IgD-negative memory B cell (primary cell): Measurements from ENCODE around the gene EEF1AKMT1. TPM values are rescaled to one million over a fixed set of nuclear protein-coding genes. Genes with fewer than 3 reads are reported as not detected.
A peak's percentile ranks its signal among the peaks of the same experiment; 100 is the strongest.
"Not testable (repeated sequence)": the region's sequence is repeated elsewhere in the genome, so short reads cannot be mapped to it uniquely, and the experiment has no call there.

Experiments used
- H3K27ac Mint-ChIP-seq, 3 donors: one replicate each; pipeline ENCODE4 v1.8.0; 2020 to 2022; ENCODE audit warnings: mild to moderate bottlenecking in 3 of 3, mixed read lengths in 3 of 3, moderate library complexity in 1 of 3
- H3K27me3 Mint-ChIP-seq: one replicate; pipeline ENCODE4 v1.8.0; 2021; ENCODE audit warnings: mixed read lengths
- H3K36me3 Mint-ChIP-seq: one replicate; pipeline ENCODE4 v1.8.0; 2020; ENCODE audit warnings: mild to moderate bottlenecking, mixed read lengths
- H3K4me1 Mint-ChIP-seq, 3 donors: one replicate each; pipeline ENCODE4 v1.8.0; 2020 to 2022; ENCODE audit warnings: mixed read lengths in 3 of 3, mild to moderate bottlenecking in 1 of 3
- H3K4me3 Mint-ChIP-seq, 4 donors: one replicate each; pipeline ENCODE4 v1.8.0; 2020 to 2022; ENCODE audit warnings: mild to moderate bottlenecking in 4 of 4, mixed read lengths in 4 of 4, moderate library complexity in 3 of 4
- H3K9me3 Mint-ChIP-seq, 3 donors: one replicate each; pipeline ENCODE4 v1.8.0; 2020 to 2021; ENCODE audit warnings: mixed read lengths in 3 of 3, mild to moderate bottlenecking in 1 of 3
- polyA plus RNA-seq: library from polyadenylated mRNA; unstranded; fragments of 300-500 nt; fragmentation: Illumina TruSeq; gene quantifications from one replicate; pipeline ENCODE4 v1.2.3, GENCODE V29; 2021

Gene EEF1AKMT1
- polyA plus RNA-seq, 1 donor from 2014 or later = 10.5 TPM

- no peak overlapping the region for H3K27ac Mint-ChIP-seq
These were observed 6.3 kb downstream of the EEF1AKMT1 start for GRCh38 chr13:20767309-20767943.

GRCh38 chr13:20760872-20761271 is 12.9 kb downstream of the EEF1AKMT1 start:
- Mint-ChIP-seq H3K4me3 (no peak overlapping the region), H3K9me3 (peaks cover 3 to 6% (median 4%) of the 10 kb centered on the region in 3 donors), H3K4me1 (no peaks in the 10 kb centered on the region), H3K27ac (no peak overlapping the region), H3K27me3 (no peaks in the 10 kb centered on the region), H3K36me3 (peaks cover 8% of the 10 kb centered on the region)

More at GRCh38 chr13:20767309-20767943, 6.3 kb downstream of the EEF1AKMT1 start:
- Mint-ChIP-seq H3K27me3 (no peaks in the 10 kb centered on the region), H3K36me3 (peaks cover 15% of the 10 kb centered on the region), H3K9me3 (peaks cover 0 to 22% (median 7%) of the 10 kb centered on the region in 3 donors), H3K4me1 (peaks cover 3 to 14% (median 4%) of the 10 kb centered on the region in 3 donors), H3K4me3 (no peak overlapping the region)

GRCh38 chr13:20754009-20754408 is 19.8 kb downstream of the EEF1AKMT1 start:
- Mint-ChIP-seq H3K27me3 (no peaks in the 10 kb centered on the region), H3K36me3 (peaks cover 22% of the 10 kb centered on the region), H3K9me3 (peaks cover 6 to 26% (median 26%) of the 10 kb centered on the region in 3 donors), H3K4me1 (no peaks in the 10 kb centered on the region), H3K27ac (no peak overlapping the region), H3K4me3 (no peak overlapping the region)

GRCh38 chr13:20749377-20749776 is 24.4 kb downstream of the EEF1AKMT1 start:
- Mint-ChIP-seq H3K27me3 (no peaks in the 10 kb centered on the region), H3K9me3 (peaks cover 6 to 31% (median 30%) of the 10 kb centered on the region in 3 donors), H3K36me3 (peaks cover 16% of the 10 kb centered on the region), H3K4me3 (peak overlapping the region in 1 of 4 donors; percentile 19), H3K4me1 (no peaks in the 10 kb centered on the region), H3K27ac (no peak overlapping the region)

- H3K27ac Mint-ChIP-seq, H3K4me3 Mint-ChIP-seq, H3K4me1 Mint-ChIP-seq, H3K27me3 Mint-ChIP-seq, H3K36me3 Mint-ChIP-seq: not testable (repeated sequence)
- H3K9me3 Mint-ChIP-seq = peaks cover 6 to 16% (median 12%) of the 10 kb centered on the region in 3 donors
These were observed 29.8 kb downstream of the EEF1AKMT1 start for GRCh38 chr13:20743830-20744404.

- no peaks in the 10 kb centered on the region for H3K4me1 Mint-ChIP-seq
- no peak overlapping the region for H3K4me3 Mint-ChIP-seq
- no peaks in the 10 kb centered on the region for H3K27me3 Mint-ChIP-seq
These were observed 33.7 kb downstream of the EEF1AKMT1 start for GRCh38 chr13:20740021-20740420.

GRCh38 chr13:20738616-20739015 is 35.1 kb downstream of the EEF1AKMT1 start:
- no peaks in the 10 kb centered on the region for H3K4me1 Mint-ChIP-seq
- no peak overlapping the region for H3K27ac Mint-ChIP-seq
- peaks cover 8% of the 10 kb centered on the region for H3K36me3 Mint-ChIP-seq
- no peaks in the 10 kb centered on the region for H3K27me3 Mint-ChIP-seq
- H3K9me3 Mint-ChIP-seq = peaks cover 0 to 3% (median 2%) of the 10 kb centered on the region in 3 donors
- no peak overlapping the region for H3K4me3 Mint-ChIP-seq

More at GRCh38 chr13:20740021-20740420, 33.7 kb downstream of the EEF1AKMT1 start:
- Mint-ChIP-seq H3K9me3 (peaks cover 3 to 11% (median 8%) of the 10 kb centered on the region in 3 donors), H3K27ac (no peak overlapping the region), H3K36me3 (peaks cover 3% of the 10 kb centered on the region)

- H3K27ac Mint-ChIP-seq = no peak overlapping the region
- H3K9me3 Mint-ChIP-seq = no peaks in the 10 kb centered on the region
- no peaks in the 10 kb centered on the region for H3K27me3 Mint-ChIP-seq
- no peak overlapping the region for H3K4me3 Mint-ChIP-seq
- H3K4me1 Mint-ChIP-seq = peaks cover 0 to 4% (median 0%) of the 10 kb centered on the region in 3 donors
- peaks cover 5% of the 10 kb centered on the region for H3K36me3 Mint-ChIP-seq
These were observed 43.9 kb downstream of the EEF1AKMT1 start for GRCh38 chr13:20729633-20730585.

GRCh38 chr13:20728579-20729311 is 45.0 kb downstream of the EEF1AKMT1 start:
- Mint-ChIP-seq H3K27me3 (no peaks in the 10 kb centered on the region), H3K4me3 (no peak overlapping the region), H3K36me3 (peaks cover 1% of the 10 kb centered on the region), H3K9me3 (no peaks in the 10 kb centered on the region), H3K4me1 (peaks cover 0 to 4% (median 0%) of the 10 kb centered on the region in 3 donors), H3K27ac (no peak overlapping the region)

- Mint-ChIP-seq H3K4me1 (peaks cover 0 to 4% (median 0%) of the 10 kb centered on the region in 3 donors), H3K27ac (no peak overlapping the region), H3K27me3 (peaks cover 4% of the 10 kb centered on the region), H3K4me3 (no peak overlapping the region), H3K9me3 (no peaks in the 10 kb centered on the region), H3K36me3 (peaks cover 1% of the 10 kb centered on the region)
These were observed 45.9 kb downstream of the EEF1AKMT1 start for GRCh38 chr13:20727856-20728255.

GRCh38 chr13:20721454-20722357 is 52.1 kb downstream of the EEF1AKMT1 start:
- Mint-ChIP-seq H3K9me3 (no peaks in the 10 kb centered on the region), H3K4me1 (peaks cover 0 to 4% (median 2%) of the 10 kb centered on the region in 3 donors), H3K27ac (no peak overlapping the region), H3K27me3 (peaks cover 21% of the 10 kb centered on the region), H3K36me3 (no peaks in the 10 kb centered on the region), H3K4me3 (peak overlapping the region in 2 of 4 donors; percentile 48 to 54)

GRCh38 chr13:20721058-20721453 is 52.7 kb downstream of the EEF1AKMT1 start:
- peaks cover 22% of the 10 kb centered on the region for H3K27me3 Mint-ChIP-seq
- H3K9me3 Mint-ChIP-seq = no peaks in the 10 kb centered on the region
- no peaks in the 10 kb centered on the region for H3K36me3 Mint-ChIP-seq
- H3K27ac Mint-ChIP-seq = no peak overlapping the region
- H3K4me1 Mint-ChIP-seq = peaks cover 0 to 2% (median 0%) of the 10 kb centered on the region in 3 donors
- peak overlapping the region in 1 of 4 donors; percentile 49 for H3K4me3 Mint-ChIP-seq

GRCh38 chr13:20720499-20720898 is 53.3 kb downstream of the EEF1AKMT1 start:
- Mint-ChIP-seq H3K4me3 (no peak overlapping the region), H3K36me3 (no peaks in the 10 kb centered on the region), H3K4me1 (peaks cover 0 to 2% (median 0%) of the 10 kb centered on the region in 3 donors), H3K27ac (no peak overlapping the region), H3K9me3 (no peaks in the 10 kb centered on the region), H3K27me3 (peaks cover 23% of the 10 kb centered on the region)
